Left ventricle myocardium inferior (tissue), 1 donor: ENCODE data around the gene IL34. TPM values are rescaled to one million over a fixed set of nuclear protein-coding genes. Genes with fewer than 3 reads are reported as not detected.

ENCODE experiments used
- DNase-seq: peaks from one replicate; pipeline ENCODE4 v3.0.0-alpha.2; 2020
- H3K27ac ChIP-seq: fragments of 200-600 bp; replicated peaks from 2 replicates; pipeline ENCODE4 v1.8.0; 2021
- H3K27me3 ChIP-seq: fragments of 200-600 bp; 2 replicates; pipeline ENCODE4 v1.8.0; 2021; ENCODE audit warnings: low read depth
- H3K36me3 ChIP-seq: fragments of 200-600 bp; 2 replicates; pipeline ENCODE4 v1.8.0; 2021
- H3K4me1 ChIP-seq: fragments of 200-600 bp; 2 replicates; pipeline ENCODE4 v1.8.0; 2021
- H3K4me3 ChIP-seq: fragments of 200-600 bp; 2 replicates; pipeline ENCODE4 v1.8.0; 2021; ENCODE audit warnings: mild to moderate bottlenecking, moderate library complexity
- H3K9me3 ChIP-seq: fragments of 200-600 bp; replicated peaks from 2 replicates; pipeline ENCODE4 v1.8.0; 2021
- CTCF ChIP-seq: fragments of 200-600 bp; IDR thresholded peaks from 2 replicates; pipeline ENCODE4 v1.8.0; 2021; ENCODE audit warnings: antibody characterized with exemption, mild to moderate bottlenecking, borderline replicate concordance
- intact Hi-C: fragments of 100-400 bp; cut with micrococcal nuclease; formaldehyde crosslinking; loops from one replicate; pipeline ENCODE4 v1.11.0; 2022
- long read RNA-seq: library from polyadenylated mRNA; unstranded; transcript quantifications from one replicate; pipeline ENCODE4 v2.0.0, GENCODE V29; 2021
- total RNA-seq: library from RNA; stranded (reverse); fragmentation: NEBNext Ultra II Directional; extraction: Animal tissue kit (Norgen Biotek cat#: 25700); gene quantifications from one replicate; pipeline ENCODE4 v1.2.1, GENCODE V29; 2021
- donor health status: DM: no; HTN: yes; CAD: no; lungs with severe emphysema.

Gene IL34
- 2.1 TPM for total RNA-seq
- long read RNA-seq, partial matches to known transcripts: 1 of 5 reads
- long read RNA-seq, other reads (novel, unspliced or antisense): 2 of 5 reads

GRCh38 chr16:70646260-70647241 lies at the start of gene IL34:
Gene IL34, plus strand, starts transcription at chr16:70646559. Its CDS starts 389 bp downstream, at chr16:70646948.
- Histone ChIP-seq H3K27ac (no peak within 1 kb of the TSS), H3K4me1 (peaks cover 9% of the 10 kb centered on the region), H3K4me3 (peak within 1 kb of the TSS; percentile 37), H3K9me3 (no peaks in the 10 kb centered on the region), H3K36me3 (no peaks in the 10 kb centered on the region), H3K27me3 (no peaks in the 10 kb centered on the region)
- no peak for TF ChIP-seq CTCF
- DNase-seq: no peak
- intact Hi-C loops: no loop called here

GRCh38 chr16:70597135-70597835 lies 49.1 kb upstream of the IL34 start:
- no peak for DNase-seq
- Histone ChIP-seq H3K4me3 (no peak overlapping the region), H3K36me3 (no peaks in the 10 kb centered on the region), H3K27me3 (no peaks in the 10 kb centered on the region), H3K4me1 (peaks cover 18% of the 10 kb centered on the region), H3K27ac (no peak overlapping the region), H3K9me3 (no peaks in the 10 kb centered on the region)
- intact Hi-C loops: no loop called here
- TF ChIP-seq CTCF: no peak

- no peaks in the 10 kb centered on the region for H3K9me3 ChIP-seq
- no peaks in the 10 kb centered on the region for H3K36me3 ChIP-seq
- no peaks in the 10 kb centered on the region for H3K27me3 ChIP-seq
- no peak overlapping the region for H3K4me3 ChIP-seq
- intact Hi-C loops: no loop called here
- no peak for DNase-seq
- peaks cover 10% of the 10 kb centered on the region for H3K4me1 ChIP-seq
- no peak for TF ChIP-seq CTCF
- H3K27ac ChIP-seq: no peak overlapping the region
Measured at GRCh38 chr16:70598937-70599503, 47.3 kb upstream of the IL34 start.

GRCh38 chr16:70600730-70601129 lies 45.6 kb upstream of the IL34 start:
- no peak for DNase-seq
- H3K4me3 ChIP-seq: no peak overlapping the region
- no peak for TF ChIP-seq CTCF
- no peaks in the 10 kb centered on the region for H3K4me1 ChIP-seq
- no peaks in the 10 kb centered on the region for H3K9me3 ChIP-seq
- no peaks in the 10 kb centered on the region for H3K27me3 ChIP-seq
- H3K27ac ChIP-seq: no peak overlapping the region
- no peaks in the 10 kb centered on the region for H3K36me3 ChIP-seq
- intact Hi-C loops: no loop called here
